Measurements from ENCODE around the gene CDCP2.

The CDCP2 gene

DNA sequence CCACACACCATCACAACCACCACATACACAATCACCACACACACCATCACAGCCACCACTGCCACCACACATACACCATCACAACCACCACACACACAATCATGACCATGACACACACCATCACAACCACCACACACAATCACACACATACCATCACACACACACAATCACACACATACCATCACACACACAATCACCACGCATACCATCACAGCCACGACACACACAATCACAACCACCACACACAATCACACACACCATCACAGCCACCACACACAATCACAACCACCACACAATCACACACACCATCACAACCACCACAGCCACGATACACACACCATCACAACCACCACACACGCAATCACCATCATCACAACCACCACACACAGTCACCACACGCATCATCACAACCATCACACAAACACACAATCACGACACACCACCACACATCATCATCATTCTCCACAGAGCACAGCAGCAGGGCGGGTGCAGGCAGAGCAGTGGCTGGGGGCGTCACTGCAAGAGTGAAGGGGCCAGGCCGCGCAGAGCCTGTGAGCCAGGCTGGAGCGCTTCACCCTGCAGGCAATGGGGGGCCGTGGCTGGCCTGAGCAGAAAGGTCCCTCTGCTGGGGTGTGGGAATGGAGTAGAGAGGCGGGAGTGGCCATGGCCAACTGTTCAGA is 32.6 kb downstream of the CDCP2 start:
- DNase-seq, result no peak

DNA sequence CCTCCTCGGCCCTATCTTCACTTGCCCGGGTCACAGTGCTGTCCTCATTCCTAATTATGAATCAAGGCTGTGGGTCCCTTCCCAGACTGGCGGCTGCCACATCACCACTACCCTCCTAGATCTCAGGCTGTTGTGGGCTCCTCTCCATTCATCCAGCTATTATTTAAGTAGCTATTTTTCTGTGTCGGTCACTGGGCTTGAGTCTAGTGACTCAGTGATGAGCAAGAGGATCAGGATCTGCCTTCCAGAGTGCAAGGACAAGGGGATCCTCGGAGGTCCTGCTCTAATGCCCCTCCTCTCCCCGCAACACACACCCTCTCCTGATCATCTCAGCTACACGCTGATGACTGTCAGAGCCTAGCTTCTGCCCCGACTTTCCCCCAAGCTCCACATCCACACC is 34.1 kb downstream of the CDCP2 start:
- H2AFZ ChIP-seq (ENCODE audit: low read depth, low read length), result no peak overlapping the region
- peaks cover 10% of the 10 kb centered on the region for H3K4me1 ChIP-seq (ENCODE audit: insufficient read depth, low read length)
- H3K4me2 ChIP-seq (ENCODE audit: insufficient read depth, low read length), result no peak overlapping the region
- H3K79me2 ChIP-seq (ENCODE audit: insufficient read depth, low read length), result no peaks in the 10 kb centered on the region
- H3K9ac ChIP-seq (ENCODE audit: low read depth, low read length), result no peak overlapping the region
- H3K9me3 ChIP-seq (ENCODE audit: insufficient read depth, low read length, severe bottlenecking), result no peaks in the 10 kb centered on the region
- TF ChIP-seq EZH2 (IDR thresholded peaks at IDR 0.05; ENCODE audit: borderline replicate concordance, low read depth, low read length, severe bottlenecking), result no peak
- TF ChIP-seq, protein P1, sequence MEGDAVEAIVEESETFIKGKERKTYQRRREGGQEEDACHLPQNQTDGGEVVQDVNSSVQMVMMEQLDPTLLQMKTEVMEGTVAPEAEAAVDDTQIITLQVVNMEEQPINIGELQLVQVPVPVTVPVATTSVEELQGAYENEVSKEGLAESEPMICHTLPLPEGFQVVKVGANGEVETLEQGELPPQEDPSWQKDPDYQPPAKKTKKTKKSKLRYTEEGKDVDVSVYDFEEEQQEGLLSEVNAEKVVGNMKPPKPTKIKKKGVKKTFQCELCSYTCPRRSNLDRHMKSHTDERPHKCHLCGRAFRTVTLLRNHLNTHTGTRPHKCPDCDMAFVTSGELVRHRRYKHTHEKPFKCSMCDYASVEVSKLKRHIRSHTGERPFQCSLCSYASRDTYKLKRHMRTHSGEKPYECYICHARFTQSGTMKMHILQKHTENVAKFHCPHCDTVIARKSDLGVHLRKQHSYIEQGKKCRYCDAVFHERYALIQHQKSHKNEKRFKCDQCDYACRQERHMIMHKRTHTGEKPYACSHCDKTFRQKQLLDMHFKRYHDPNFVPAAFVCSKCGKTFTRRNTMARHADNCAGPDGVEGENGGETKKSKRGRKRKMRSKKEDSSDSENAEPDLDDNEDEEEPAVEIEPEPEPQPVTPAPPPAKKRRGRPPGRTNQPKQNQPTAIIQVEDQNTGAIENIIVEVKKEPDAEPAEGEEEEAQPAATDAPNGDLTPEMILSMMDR (IDR thresholded peaks at IDR 0.05; ENCODE audit: borderline replicate concordance, extremely low read depth, low read length, poor library complexity, severe bottlenecking), result no peak
- DNase-seq (no peak), ATAC-seq (ENCODE audit: insufficient read depth, low read depth) (no peak)
- no peaks in the 10 kb centered on the region for H3K36me3 ChIP-seq (ENCODE audit: insufficient read depth, low read length)
- no peak overlapping the region for H3K27ac ChIP-seq (ENCODE audit: low read length)
- peaks cover 16% of the 10 kb centered on the region for H3K27me3 ChIP-seq (ENCODE audit: insufficient read depth, low read length, poor library complexity)
- no peak overlapping the region for H3K4me3 ChIP-seq (ENCODE audit: low read depth in 1 of 2, low read length in 2 of 2)
- H4K20me1 ChIP-seq (ENCODE audit: insufficient read depth, low read length), result no peaks in the 10 kb centered on the region

More for the DNA sequence above, 32.6 kb downstream of the CDCP2 start:
- no peak overlapping the region for H3K4me2 ChIP-seq (ENCODE audit: insufficient read depth, low read length)
- no peak overlapping the region for H3K27ac ChIP-seq (ENCODE audit: low read length)
- peaks cover 16% of the 10 kb centered on the region for H3K27me3 ChIP-seq (ENCODE audit: insufficient read depth, low read length, poor library complexity)
- no peaks in the 10 kb centered on the region for H3K36me3 ChIP-seq (ENCODE audit: insufficient read depth, low read length)
- no peak overlapping the region for H3K9ac ChIP-seq (ENCODE audit: low read depth, low read length)
- no peaks in the 10 kb centered on the region for H4K20me1 ChIP-seq (ENCODE audit: insufficient read depth, low read length)
- TF ChIP-seq, protein P1 (IDR thresholded peaks at IDR 0.05; ENCODE audit: borderline replicate concordance, extremely low read depth, low read length, poor library complexity, severe bottlenecking), result no peak
- no peak overlapping the region for H3K4me3 ChIP-seq (ENCODE audit: low read depth in 1 of 2, low read length in 2 of 2)
- H3K79me2 ChIP-seq (ENCODE audit: insufficient read depth, low read length), result no peaks in the 10 kb centered on the region
- peaks cover 10% of the 10 kb centered on the region for H3K4me1 ChIP-seq (ENCODE audit: insufficient read depth, low read length)
- ATAC-seq (ENCODE audit: insufficient read depth, low read depth), result no peak
- H3K9me3 ChIP-seq (ENCODE audit: insufficient read depth, low read length, severe bottlenecking), result no peaks in the 10 kb centered on the region
- no peak overlapping the region for H2AFZ ChIP-seq (ENCODE audit: low read depth, low read length)

DNA sequence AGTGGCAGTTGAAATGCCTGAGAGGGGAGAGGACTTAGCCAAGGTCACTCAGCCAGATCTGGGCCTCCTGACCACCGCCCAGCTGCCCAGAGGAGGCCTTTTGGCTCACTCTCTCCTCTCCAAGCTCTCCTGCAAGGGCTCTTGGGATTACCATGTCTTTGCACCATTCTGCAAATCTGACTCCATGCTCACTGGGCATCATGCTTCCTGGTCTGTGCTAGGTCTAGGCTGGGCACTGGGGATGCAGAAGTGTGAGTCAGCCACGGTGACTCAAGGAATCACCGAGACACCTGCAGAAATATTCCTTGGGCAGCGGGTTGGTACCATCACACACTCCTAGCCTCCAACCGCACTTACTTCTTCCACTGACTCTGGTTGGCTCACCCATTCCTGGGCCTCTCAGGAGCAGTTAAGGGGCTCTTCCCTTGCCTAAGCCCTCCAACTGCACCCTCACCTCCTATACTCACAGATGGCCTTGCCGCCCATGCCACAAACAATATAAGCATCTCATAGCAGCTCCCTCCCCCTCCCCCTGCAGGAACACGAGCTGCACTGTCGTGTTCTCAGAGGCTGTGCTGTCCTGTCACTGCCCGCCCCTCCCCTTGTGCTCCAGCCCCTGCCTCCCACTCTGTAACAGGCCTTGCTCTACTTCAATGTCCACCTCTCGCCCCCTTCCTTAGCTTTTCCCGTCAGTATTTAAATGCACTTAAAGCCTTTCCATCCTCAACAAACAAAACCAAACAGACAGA is 34.8 kb downstream of the CDCP2 start:
- H3K9ac ChIP-seq (ENCODE audit: low read depth, low read length), result no peak overlapping the region
- H2AFZ ChIP-seq (ENCODE audit: low read depth, low read length), result no peak overlapping the region
- H4K20me1 ChIP-seq (ENCODE audit: insufficient read depth, low read length), result no peaks in the 10 kb centered on the region
- H3K4me1 ChIP-seq (ENCODE audit: insufficient read depth, low read length), result peaks cover 10% of the 10 kb centered on the region
- no peak for TF ChIP-seq EZH2 (IDR thresholded peaks at IDR 0.05; ENCODE audit: borderline replicate concordance, low read depth, low read length, severe bottlenecking)
- TF ChIP-seq, protein P1 (IDR thresholded peaks at IDR 0.05; ENCODE audit: borderline replicate concordance, extremely low read depth, low read length, poor library complexity, severe bottlenecking), result no peak
- no peaks in the 10 kb centered on the region for H3K79me2 ChIP-seq (ENCODE audit: insufficient read depth, low read length)
- DNase-seq (no peak), ATAC-seq (ENCODE audit: insufficient read depth, low read depth) (no peak)
- no peaks in the 10 kb centered on the region for H3K36me3 ChIP-seq (ENCODE audit: insufficient read depth, low read length)
- no peak overlapping the region for H3K27ac ChIP-seq (ENCODE audit: low read length)
- H3K9me3 ChIP-seq (ENCODE audit: insufficient read depth, low read length, severe bottlenecking), result no peaks in the 10 kb centered on the region
- peaks cover 16% of the 10 kb centered on the region for H3K27me3 ChIP-seq (ENCODE audit: insufficient read depth, low read length, poor library complexity)
- no peak overlapping the region for H3K4me3 ChIP-seq (ENCODE audit: low read depth in 1 of 2, low read length in 2 of 2)
- no peak overlapping the region for H3K4me2 ChIP-seq (ENCODE audit: insufficient read depth, low read length)
